ENCODE results near the gene OXER1.

OXER1 gene

DNA sequence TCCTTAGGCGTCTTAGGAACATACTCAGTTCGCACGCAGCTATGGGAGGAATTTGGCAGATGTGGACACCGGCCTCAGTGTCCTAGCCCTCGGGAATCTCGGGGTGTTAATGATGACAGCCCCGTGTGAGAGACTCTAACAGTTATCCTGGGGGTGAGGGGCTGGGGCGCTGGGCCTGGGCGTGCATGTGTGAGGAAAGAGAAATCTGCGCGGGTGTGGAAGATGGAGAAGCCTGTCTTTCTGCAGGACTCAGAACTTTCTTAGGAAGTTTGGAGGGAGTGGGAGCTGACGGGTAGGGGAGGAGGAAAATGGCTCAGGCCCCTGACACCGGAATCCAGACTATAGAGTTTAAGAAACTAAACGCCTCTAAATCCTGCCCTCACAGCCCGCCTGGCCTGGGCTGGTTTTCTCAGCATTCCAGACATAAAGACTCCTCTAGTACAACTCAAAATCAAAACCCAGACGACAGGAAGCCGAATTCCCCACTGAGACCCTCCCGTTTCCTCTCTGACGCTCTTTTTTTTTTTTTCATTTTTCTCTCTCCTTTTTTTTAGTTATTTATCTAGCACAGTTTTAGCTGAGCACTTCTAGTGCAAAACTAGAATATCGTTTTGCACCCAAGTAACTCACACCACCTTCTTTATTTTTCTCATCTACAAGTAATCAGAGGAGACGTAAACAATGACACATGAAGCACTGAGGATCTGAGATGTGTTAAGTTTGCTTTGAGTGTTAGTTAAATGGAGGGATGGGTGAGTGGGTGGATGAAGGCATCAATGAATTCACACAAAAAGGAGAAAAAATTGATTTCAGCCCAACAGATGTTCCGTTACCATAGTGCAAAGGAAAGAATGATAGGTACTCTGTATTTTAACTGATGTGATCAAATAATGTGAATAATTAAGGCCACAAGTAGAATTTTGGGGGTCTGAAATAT, 29.7 kb upstream of the OXER1 start:
- peak overlapping the region; percentile 50 to 81 for H3K9ac ChIP-seq (ENCODE audit: low read length in 2 of 2)
- peaks cover 15% of the 10 kb centered on the region for H3K4me1 ChIP-seq (ENCODE audit: control insufficient read depth, insufficient read depth, low read length)
- peak overlapping the region; percentile 74 for H3K27ac ChIP-seq (ENCODE audit: low read length)
- no peaks in the 10 kb centered on the region for H3K27me3 ChIP-seq (ENCODE audit: control insufficient read depth in 1 of 2, insufficient read depth in 2 of 2, low read length in 2 of 2)
- H3K36me3 ChIP-seq (ENCODE audit: control insufficient read depth in 2 of 2, insufficient read depth in 2 of 2, low read length in 2 of 2): no peaks in the 10 kb centered on the region
- no peaks in the 10 kb centered on the region for H3K9me3 ChIP-seq (ENCODE audit: control insufficient read depth in 2 of 2, low read length in 2 of 2)
- peak overlapping the region; percentile 72 to 82 for H3K4me3 ChIP-seq (ENCODE audit: low read length in 2 of 2)

DNA sequence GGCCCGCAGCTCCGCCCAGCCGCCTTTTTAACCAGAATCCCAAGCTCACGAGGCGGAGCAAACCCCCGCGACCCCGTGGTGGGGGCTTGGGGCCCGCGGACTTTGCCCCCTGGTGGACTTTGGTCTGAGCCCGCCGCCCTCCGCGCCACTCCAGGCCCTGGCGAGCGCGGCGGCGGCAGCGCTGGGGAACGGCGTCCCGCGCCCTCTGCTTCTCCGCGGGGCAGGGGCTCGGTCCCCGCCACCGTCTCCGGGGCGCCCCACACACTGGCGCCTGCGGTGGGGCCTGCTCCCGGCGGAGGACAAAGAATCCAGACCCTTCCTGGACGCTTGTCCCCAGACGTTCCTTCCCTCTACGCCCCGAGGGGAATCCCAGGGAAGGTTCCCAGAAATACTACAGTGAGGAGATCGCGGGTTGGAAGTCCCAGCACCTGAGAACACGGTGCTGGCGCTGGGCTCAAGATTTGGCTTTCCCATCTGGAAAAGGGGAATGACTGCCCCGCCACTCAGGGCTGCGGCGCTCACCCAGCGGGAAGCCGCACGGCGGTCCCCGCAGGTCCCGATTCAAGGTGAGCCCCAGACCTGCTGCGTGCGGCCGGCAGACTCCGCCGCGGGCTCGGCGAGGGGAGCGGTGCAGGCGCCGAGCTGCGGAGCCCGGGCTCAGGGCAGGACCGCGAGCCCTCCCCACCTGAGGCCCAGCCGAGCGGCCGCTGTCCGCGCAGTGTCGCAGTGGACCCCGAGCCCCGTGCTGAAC, 28.8 kb upstream of the OXER1 start, which contains the start of gene HAAO:
Gene HAAO, minus strand, starts transcription at position 1 of the 751 bp plus-strand sequence. CDS start 47 bp downstream, outside the sequence.
- Histone ChIP-seq H3K4me3 (ENCODE audit: low read length in 2 of 2) (peak within 1 kb of the TSS; percentile 72 to 82), H3K36me3 (ENCODE audit: control insufficient read depth in 2 of 2, insufficient read depth in 2 of 2, low read length in 2 of 2) (no peaks in the 10 kb centered on the region), H3K9ac (ENCODE audit: low read length in 2 of 2) (peak within 1 kb of the TSS; percentile 50 to 81), H3K9me3 (ENCODE audit: control insufficient read depth in 2 of 2, low read length in 2 of 2) (no peaks in the 10 kb centered on the region), H3K27me3 (ENCODE audit: control insufficient read depth in 1 of 2, insufficient read depth in 2 of 2, low read length in 2 of 2) (no peaks in the 10 kb centered on the region), H3K27ac (ENCODE audit: low read length) (peak within 1 kb of the TSS; percentile 74), H3K4me1 (ENCODE audit: control insufficient read depth, insufficient read depth, low read length) (peaks cover 15% of the 10 kb centered on the region)

DNA sequence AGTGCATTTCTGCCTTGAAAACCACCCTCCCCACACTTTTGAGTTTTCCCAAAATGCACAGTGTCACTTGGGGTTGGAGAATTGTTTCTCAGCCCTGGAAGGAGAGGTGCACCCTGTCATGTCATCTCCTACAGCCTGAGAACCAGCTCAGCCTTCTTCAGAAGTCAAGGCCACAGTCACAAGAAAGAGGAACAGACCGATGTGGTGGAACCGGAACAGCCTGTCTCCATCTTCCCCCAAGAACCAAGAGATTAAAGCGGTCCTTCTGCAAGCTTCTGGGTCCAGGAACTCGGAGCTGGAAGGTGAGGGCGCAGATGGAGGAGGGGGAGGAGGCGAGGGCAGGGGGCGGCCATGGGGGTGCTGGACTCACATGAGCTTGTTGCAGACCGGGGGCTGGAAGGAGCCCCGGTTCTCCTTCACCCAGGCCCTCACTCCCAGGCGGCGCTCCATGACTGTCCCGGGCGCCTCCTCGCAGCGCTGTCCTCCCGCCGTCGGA, 28.2 kb upstream of the OXER1 start:
- peak overlapping the region; percentile 50 to 81 for H3K9ac ChIP-seq (ENCODE audit: low read length in 2 of 2)
- no peaks in the 10 kb centered on the region for H3K27me3 ChIP-seq (ENCODE audit: control insufficient read depth in 1 of 2, insufficient read depth in 2 of 2, low read length in 2 of 2)
- H3K4me1 ChIP-seq (ENCODE audit: control insufficient read depth, insufficient read depth, low read length): peaks cover 15% of the 10 kb centered on the region
- H3K36me3 ChIP-seq (ENCODE audit: control insufficient read depth in 2 of 2, insufficient read depth in 2 of 2, low read length in 2 of 2): no peaks in the 10 kb centered on the region
- H3K27ac ChIP-seq (ENCODE audit: low read length): peak overlapping the region; percentile 74
- H3K4me3 ChIP-seq (ENCODE audit: low read length in 2 of 2): peak overlapping the region; percentile 72 to 82
- no peaks in the 10 kb centered on the region for H3K9me3 ChIP-seq (ENCODE audit: control insufficient read depth in 2 of 2, low read length in 2 of 2)

DNA sequence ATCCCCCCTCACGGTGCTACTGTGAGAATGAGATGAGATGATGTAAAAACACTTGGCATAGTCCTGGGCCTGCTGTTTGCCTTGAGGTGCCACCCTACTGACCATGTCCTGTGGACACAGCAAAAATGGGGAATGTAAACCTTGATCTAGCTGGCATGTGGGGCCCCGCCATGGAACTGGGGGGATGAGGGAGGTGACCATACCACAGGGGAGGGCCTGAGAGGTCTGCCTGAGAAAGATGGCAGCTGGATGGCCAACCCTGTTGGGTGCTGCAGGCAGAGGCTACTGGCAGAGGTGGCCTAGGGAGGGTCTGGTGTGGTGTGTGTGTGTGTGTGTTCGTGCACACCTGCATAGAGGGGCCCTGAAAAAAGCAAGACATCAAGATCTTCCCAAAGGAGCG, 27.7 kb upstream of the OXER1 start:
- H3K4me1 ChIP-seq (ENCODE audit: control insufficient read depth, insufficient read depth, low read length): peaks cover 15% of the 10 kb centered on the region
- H3K36me3 ChIP-seq (ENCODE audit: control insufficient read depth in 2 of 2, insufficient read depth in 2 of 2, low read length in 2 of 2): no peaks in the 10 kb centered on the region
- no peaks in the 10 kb centered on the region for H3K27me3 ChIP-seq (ENCODE audit: control insufficient read depth in 1 of 2, insufficient read depth in 2 of 2, low read length in 2 of 2)
- peak overlapping the region; percentile 72 to 82 for H3K4me3 ChIP-seq (ENCODE audit: low read length in 2 of 2)
- peak overlapping the region in 1 of 2 donors; percentile 50 for H3K9ac ChIP-seq (ENCODE audit: low read length in 2 of 2)
- peak overlapping the region; percentile 74 for H3K27ac ChIP-seq (ENCODE audit: low read length)
- no peaks in the 10 kb centered on the region for H3K9me3 ChIP-seq (ENCODE audit: control insufficient read depth in 2 of 2, low read length in 2 of 2)

DNA sequence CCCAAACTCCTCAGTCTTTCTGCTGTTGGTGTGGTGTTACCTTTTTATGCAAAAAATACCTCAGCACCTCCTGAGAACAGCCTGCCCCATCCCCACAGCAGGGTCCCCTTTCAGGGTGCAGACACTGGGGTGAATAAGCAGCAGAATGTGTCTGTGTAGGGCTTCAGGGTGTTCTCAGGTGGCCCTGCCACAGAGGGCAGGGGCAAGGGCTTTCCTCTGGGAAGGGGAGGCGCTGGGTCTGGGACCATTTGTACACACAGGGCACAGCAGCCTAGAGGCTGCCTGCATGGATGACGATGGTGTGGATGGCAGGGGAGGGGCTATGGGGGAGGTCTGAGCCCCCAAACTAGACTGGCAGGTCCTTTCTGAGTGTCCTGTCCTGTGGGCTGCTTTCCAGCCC, 25.8 kb upstream of the OXER1 start:
- H3K4me1 ChIP-seq (ENCODE audit: control insufficient read depth, insufficient read depth, low read length): peaks cover 15% of the 10 kb centered on the region
- no peak overlapping the region for H3K4me3 ChIP-seq (ENCODE audit: low read length in 2 of 2)
- H3K9me3 ChIP-seq (ENCODE audit: control insufficient read depth in 2 of 2, low read length in 2 of 2): no peaks in the 10 kb centered on the region
- no peak overlapping the region for H3K27ac ChIP-seq (ENCODE audit: low read length)
- H3K36me3 ChIP-seq (ENCODE audit: control insufficient read depth in 2 of 2, insufficient read depth in 2 of 2, low read length in 2 of 2): no peaks in the 10 kb centered on the region
- H3K27me3 ChIP-seq (ENCODE audit: control insufficient read depth in 1 of 2, insufficient read depth in 2 of 2, low read length in 2 of 2): no peaks in the 10 kb centered on the region
- H3K9ac ChIP-seq (ENCODE audit: low read length in 2 of 2): no peak overlapping the region

DNA sequence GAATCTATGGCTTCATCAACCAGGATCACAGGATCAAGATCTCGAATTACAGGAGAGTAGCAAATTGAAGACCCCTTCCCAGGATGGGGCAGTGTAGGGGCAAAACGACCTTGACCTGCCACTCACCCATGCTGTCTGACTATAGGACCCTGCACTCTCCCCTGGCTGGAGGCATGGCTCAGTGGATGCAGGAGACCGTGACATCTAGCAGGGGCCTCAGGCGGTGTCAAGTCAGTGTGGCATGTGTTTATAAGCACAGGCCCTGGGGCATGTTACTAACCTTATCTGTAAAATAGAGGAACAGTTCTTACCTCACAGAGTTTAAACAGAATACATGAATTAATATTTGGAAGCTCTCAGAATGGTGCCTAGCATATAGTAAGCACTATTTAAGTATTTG, 24.9 kb upstream of the OXER1 start:
- Histone ChIP-seq H3K36me3 (ENCODE audit: control insufficient read depth in 2 of 2, insufficient read depth in 2 of 2, low read length in 2 of 2) (no peaks in the 10 kb centered on the region), H3K27me3 (ENCODE audit: control insufficient read depth in 1 of 2, insufficient read depth in 2 of 2, low read length in 2 of 2) (no peaks in the 10 kb centered on the region), H3K9ac (ENCODE audit: low read length in 2 of 2) (no peak overlapping the region), H3K27ac (ENCODE audit: low read length) (no peak overlapping the region), H3K4me1 (ENCODE audit: control insufficient read depth, insufficient read depth, low read length) (peaks cover 12% of the 10 kb centered on the region), H3K9me3 (ENCODE audit: control insufficient read depth in 2 of 2, low read length in 2 of 2) (no peaks in the 10 kb centered on the region), H3K4me3 (ENCODE audit: low read length in 2 of 2) (no peak overlapping the region)

DNA sequence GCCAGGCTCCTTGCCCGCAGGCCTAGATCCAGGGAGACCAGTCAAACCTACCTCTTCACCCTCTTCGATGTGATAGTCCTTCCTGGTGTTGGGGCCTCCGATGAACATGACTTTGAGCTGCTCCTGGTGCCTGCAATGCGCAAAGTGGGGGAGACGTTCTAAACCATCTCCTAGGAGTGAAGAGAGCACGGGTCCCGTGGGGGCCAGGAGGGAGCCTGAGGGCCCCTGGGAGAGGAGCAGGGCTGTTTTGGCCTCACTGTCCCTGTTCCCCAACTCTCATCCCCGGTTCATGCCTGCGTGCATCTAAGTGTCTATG, 24.5 kb upstream of the OXER1 start:
- Histone ChIP-seq H3K4me3 (ENCODE audit: low read length in 2 of 2) (no peak overlapping the region), H3K4me1 (ENCODE audit: control insufficient read depth, insufficient read depth, low read length) (peaks cover 11% of the 10 kb centered on the region), H3K9me3 (ENCODE audit: control insufficient read depth in 2 of 2, low read length in 2 of 2) (no peaks in the 10 kb centered on the region), H3K27me3 (ENCODE audit: control insufficient read depth in 1 of 2, insufficient read depth in 2 of 2, low read length in 2 of 2) (no peaks in the 10 kb centered on the region), H3K36me3 (ENCODE audit: control insufficient read depth in 2 of 2, insufficient read depth in 2 of 2, low read length in 2 of 2) (peaks cover 0 to 2% of the 10 kb centered on the region in 2 donors), H3K27ac (ENCODE audit: low read length) (no peak overlapping the region), H3K9ac (ENCODE audit: low read length in 2 of 2) (no peak overlapping the region)

DNA sequence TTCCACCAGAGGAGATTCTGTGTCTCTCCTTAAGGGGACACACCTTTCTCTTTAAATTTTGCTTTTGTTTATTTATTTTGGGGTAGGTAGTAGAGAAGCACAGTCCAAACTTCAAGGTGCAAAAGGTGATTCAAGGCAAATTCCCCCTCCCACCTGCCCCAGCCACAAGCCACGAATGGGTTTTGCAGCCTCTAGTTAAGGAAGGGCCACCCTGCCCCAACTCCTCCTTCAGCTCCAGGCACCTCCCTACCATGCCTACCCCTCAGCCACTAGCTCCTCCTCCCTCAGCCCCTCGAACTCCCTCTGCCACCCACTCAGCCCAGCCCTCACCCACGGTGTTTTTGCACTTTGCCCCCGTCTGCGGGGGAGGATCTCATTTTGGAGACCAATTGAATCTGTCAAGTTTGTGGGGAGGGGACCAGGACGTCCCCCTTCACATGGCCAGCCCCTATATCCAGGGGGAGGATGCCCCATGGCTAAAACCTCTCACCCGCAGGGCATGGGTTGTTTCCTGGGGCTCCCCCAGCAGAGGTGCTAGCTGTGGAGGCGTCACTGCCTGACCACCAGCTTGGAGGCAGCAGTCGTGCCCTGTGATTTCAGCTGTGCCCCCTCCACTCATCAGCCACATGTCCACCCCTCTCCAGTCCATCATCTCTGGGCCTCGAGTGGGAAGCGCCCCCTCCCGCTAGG, 24.0 kb upstream of the OXER1 start:
- Histone ChIP-seq H3K27ac (ENCODE audit: low read length) (no peak overlapping the region), H3K36me3 (ENCODE audit: control insufficient read depth in 2 of 2, insufficient read depth in 2 of 2, low read length in 2 of 2) (peaks cover 0 to 3% of the 10 kb centered on the region in 2 donors), H3K9me3 (ENCODE audit: control insufficient read depth in 2 of 2, low read length in 2 of 2) (no peaks in the 10 kb centered on the region), H3K9ac (ENCODE audit: low read length in 2 of 2) (no peak overlapping the region), H3K27me3 (ENCODE audit: control insufficient read depth in 1 of 2, insufficient read depth in 2 of 2, low read length in 2 of 2) (no peaks in the 10 kb centered on the region), H3K4me3 (ENCODE audit: low read length in 2 of 2) (no peak overlapping the region), H3K4me1 (ENCODE audit: control insufficient read depth, insufficient read depth, low read length) (peaks cover 9% of the 10 kb centered on the region)

DNA sequence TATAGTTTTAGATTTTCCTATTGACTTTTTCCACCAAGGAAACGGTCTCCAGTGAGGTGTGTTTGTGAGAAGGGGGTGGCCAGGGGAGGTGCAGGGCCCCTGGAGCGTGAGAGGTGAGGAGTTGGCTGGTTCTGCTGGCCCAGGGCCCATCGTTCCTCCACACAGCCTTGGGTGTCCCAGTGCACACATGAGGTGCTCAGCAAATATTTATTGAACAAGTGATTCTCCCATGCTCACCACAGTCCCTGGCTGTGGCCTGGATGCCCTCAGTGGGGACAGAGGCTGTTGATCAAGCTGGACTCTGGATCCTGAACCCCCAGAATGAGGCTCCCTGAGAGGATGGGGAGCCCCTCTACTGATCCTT, 23.5 kb upstream of the OXER1 start:
- H3K27me3 ChIP-seq (ENCODE audit: control insufficient read depth in 1 of 2, insufficient read depth in 2 of 2, low read length in 2 of 2): no peaks in the 10 kb centered on the region
- no peak overlapping the region for H3K27ac ChIP-seq (ENCODE audit: low read length)
- H3K36me3 ChIP-seq (ENCODE audit: control insufficient read depth in 2 of 2, insufficient read depth in 2 of 2, low read length in 2 of 2): peaks cover 0 to 4% of the 10 kb centered on the region in 2 donors
- no peak overlapping the region for H3K4me3 ChIP-seq (ENCODE audit: low read length in 2 of 2)
- no peaks in the 10 kb centered on the region for H3K9me3 ChIP-seq (ENCODE audit: control insufficient read depth in 2 of 2, low read length in 2 of 2)
- H3K4me1 ChIP-seq (ENCODE audit: control insufficient read depth, insufficient read depth, low read length): peaks cover 9% of the 10 kb centered on the region
- no peak overlapping the region for H3K9ac ChIP-seq (ENCODE audit: low read length in 2 of 2)

DNA sequence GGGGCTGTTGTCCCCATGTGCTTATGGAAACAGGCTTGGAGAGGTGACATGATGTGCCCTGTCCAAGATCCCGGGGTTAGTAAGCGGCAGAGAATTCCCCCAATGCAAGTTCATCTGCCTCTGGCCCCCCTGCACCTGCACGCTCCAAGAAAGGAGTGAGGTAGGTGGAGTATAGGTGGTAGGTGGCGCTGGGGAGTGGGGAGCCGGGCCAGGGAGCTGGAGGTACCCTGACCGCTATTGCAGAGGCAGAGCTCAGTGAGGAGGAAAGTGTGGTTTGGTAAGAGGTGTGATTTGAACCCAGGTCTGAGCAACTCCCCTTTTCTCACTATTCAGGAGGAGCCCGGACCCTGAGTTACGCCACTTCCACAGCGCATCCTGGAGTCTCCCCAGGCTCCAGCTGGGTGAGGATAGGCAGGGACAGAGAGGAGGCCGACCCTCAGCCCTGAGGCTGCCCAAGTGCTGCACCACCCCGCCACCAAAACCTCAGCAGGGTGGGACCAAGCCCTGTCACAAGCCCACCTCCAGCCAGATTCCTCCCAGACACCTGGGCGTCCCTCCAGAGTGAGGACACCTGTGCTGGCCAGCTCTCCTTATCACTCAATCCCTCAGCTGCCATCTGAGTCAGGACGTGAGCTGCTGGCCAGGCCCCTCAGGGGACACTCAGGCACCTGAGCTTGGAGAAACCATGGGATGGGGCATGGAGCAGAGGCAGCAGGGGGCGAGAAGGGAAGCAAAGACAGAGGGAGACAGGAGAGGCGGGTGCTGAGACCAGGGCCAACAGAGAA, 22.8 kb upstream of the OXER1 start:
- peaks cover 8% of the 10 kb centered on the region for H3K4me1 ChIP-seq (ENCODE audit: control insufficient read depth, insufficient read depth, low read length)
- peaks cover 0 to 4% of the 10 kb centered on the region in 2 donors for H3K36me3 ChIP-seq (ENCODE audit: control insufficient read depth in 2 of 2, insufficient read depth in 2 of 2, low read length in 2 of 2)
- no peak overlapping the region for H3K4me3 ChIP-seq (ENCODE audit: low read length in 2 of 2)
- no peak overlapping the region for H3K27ac ChIP-seq (ENCODE audit: low read length)
- H3K27me3 ChIP-seq (ENCODE audit: control insufficient read depth in 1 of 2, insufficient read depth in 2 of 2, low read length in 2 of 2): no peaks in the 10 kb centered on the region
- H3K9ac ChIP-seq (ENCODE audit: low read length in 2 of 2): no peak overlapping the region
- no peaks in the 10 kb centered on the region for H3K9me3 ChIP-seq (ENCODE audit: control insufficient read depth in 2 of 2, low read length in 2 of 2)
